GM23338 (cell line): ENCODE results near the gene EP400. TPM values are rescaled to one million over a fixed set of nuclear protein-coding genes. Genes with fewer than 3 reads are reported as not detected.

Experiments used
- ATAC-seq: fragments of 200-7000 bp; cut with Tn5 transposase; 3 replicates; pipeline ENCODE4 v1.9.1; 2020
- DNase-seq: peaks from one replicate; pipeline ENCODE4 v3.0.0-alpha.2; 2015; ENCODE audit warnings: low spot score
- H2AFZ ChIP-seq: fragments of 200-600 bp; sonication (generic); 2 replicates; pipeline ENCODE4 v1.8.0; 2016; ENCODE audit warnings: antibody characterized with exemption, mild to moderate bottlenecking, moderate library complexity
- H3F3A ChIP-seq: fragments of 200-600 bp; sonication (generic); replicated peaks from 2 replicates; pipeline ENCODE4 v1.8.0; 2017; ENCODE audit warnings: antibody characterized with exemption, mixed run types, low read depth
- H3K27ac ChIP-seq: fragments of 200-600 bp; sonication (generic); 2 replicates; pipeline ENCODE4 v1.6.1; 2016; ENCODE audit warnings: low read depth
- H3K27me3 ChIP-seq: fragments of 200-600 bp; sonication (generic); 2 replicates; pipeline ENCODE4 v1.8.0; 2016; ENCODE audit warnings: mild to moderate bottlenecking, mixed run types, moderate library complexity; ENCODE audit not compliant: insufficient read depth
- H3K36me3 ChIP-seq: fragments of 200-600 bp; sonication (generic); 2 replicates; pipeline ENCODE4 v1.8.0; 2016; ENCODE audit warnings: mild to moderate bottlenecking; ENCODE audit not compliant: insufficient read depth
- H3K4me1 ChIP-seq: fragments of 200-600 bp; sonication (generic); 2 replicates; pipeline ENCODE4 v1.8.0; 2016; ENCODE audit warnings: mild to moderate bottlenecking, moderate library complexity; ENCODE audit not compliant: insufficient read depth
- H3K4me2 ChIP-seq: fragments of 200-600 bp; sonication (generic); 2 replicates; pipeline ENCODE4 v1.7.1; 2017; ENCODE audit warnings: mixed run types
- H3K4me3 ChIP-seq: fragments of 200-600 bp; sonication (generic); 2 replicates; pipeline ENCODE4 v1.6.1; 2016; ENCODE audit warnings: mixed run types
- H3K79me2 ChIP-seq: fragments of 200-600 bp; sonication (generic); replicated peaks from 2 replicates; pipeline ENCODE4 v1.8.0; 2017; ENCODE audit warnings: mild to moderate bottlenecking; ENCODE audit not compliant: insufficient read depth
- H3K9me2 ChIP-seq: fragments of 200-600 bp; sonication (generic); 2 replicates; pipeline ENCODE4 v1.8.0; 2017; ENCODE audit not compliant: insufficient read depth
- H4K20me1 ChIP-seq: fragments of 200-600 bp; sonication (generic); replicated peaks from 2 replicates; pipeline ENCODE4 v1.8.0; 2017; ENCODE audit warnings: mild to moderate bottlenecking; ENCODE audit not compliant: insufficient read depth
- H3K27ac Mint-ChIP-seq: 2 replicates; pipeline ENCODE4 v1.8.0; 2020; ENCODE audit warnings: inconsistent platforms, mild to moderate bottlenecking, moderate library complexity, mixed read lengths
- H3K27me3 Mint-ChIP-seq: 3 replicates; pipeline ENCODE4 v1.8.0; 2022; ENCODE audit warnings: low read depth, mild to moderate bottlenecking, moderate library complexity, mixed read lengths, inconsistent platforms; ENCODE audit not compliant: insufficient read depth, poor library complexity
- H3K36me3 Mint-ChIP-seq: 3 replicates; pipeline ENCODE4 v1.8.0; 2021; ENCODE audit warnings: low read depth, mild to moderate bottlenecking, inconsistent platforms, moderate library complexity, mixed read lengths
- H3K4me1 Mint-ChIP-seq: 3 replicates; pipeline ENCODE4 v1.8.0; 2020; ENCODE audit warnings: mild to moderate bottlenecking, inconsistent platforms, mixed read lengths
- H3K4me3 Mint-ChIP-seq: 3 replicates; pipeline ENCODE4 v1.8.0; 2021; ENCODE audit warnings: moderate library complexity, mild to moderate bottlenecking, inconsistent platforms, mixed read lengths
- H3K9me3 Mint-ChIP-seq: 3 replicates; pipeline ENCODE4 v1.8.0; 2020; ENCODE audit warnings: moderate library complexity, mild to moderate bottlenecking, inconsistent platforms, mixed read lengths
- EZH2 ChIP-seq: fragments of 200-600 bp; sonication (generic); IDR thresholded peaks from one replicate; pipeline ENCODE4 v1.8.0; 2017; ENCODE audit warnings: antibody characterized with exemption, mild to moderate bottlenecking, low read depth; ENCODE audit not compliant: unreplicated experiment
- JUNB ChIP-seq: IDR thresholded peaks from one replicate; pipeline ENCODE4 v1.6.1; 2016; ENCODE audit warnings: antibody characterized with exemption; ENCODE audit not compliant: unreplicated experiment
- NANOG ChIP-seq: IDR thresholded peaks from 2 replicates; pipeline ENCODE4 v1.6.1; 2016; ENCODE audit warnings: antibody characterized with exemption, borderline replicate concordance
- STAT1 ChIP-seq: IDR thresholded peaks from one replicate; pipeline ENCODE4 v1.6.1; 2016; ENCODE audit warnings: antibody characterized with exemption; ENCODE audit not compliant: unreplicated experiment
- ZNF114 ChIP-seq: fragments of 250-450 bp; sonication (Bioruptor Pico); IDR thresholded peaks from 2 replicates; pipeline ENCODE4 v1.5.0; 2020; ENCODE audit warnings: mild to moderate bottlenecking, moderate library complexity
- polyA plus RNA-seq: library from polyadenylated mRNA; unstranded; fragments of >200 nt; fragmentation: Nextera tagmentation; extraction: Ambion mirVana; gene quantifications from 2 replicates; pipeline ENCODE4 v1.2.1, GENCODE V29; 2016
- total RNA-seq: library from RNA; depleted of rRNA; stranded (reverse); fragments of >200 nt; shearing (Covaris generic); gene quantifications from 2 replicates; pipeline ENCODE4 v1.2.3, GENCODE V29; 2014
- TF ChIP-seq, protein P1 (sequence below): IDR thresholded peaks from 2 replicates; pipeline ENCODE4 v1.6.1; 2016; ENCODE audit warnings: antibody characterized with exemption
- TF ChIP-seq, protein P2 (sequence below): fragments of 250-450 bp; sonication (Bioruptor Pico); IDR thresholded peaks from 2 replicates; pipeline ENCODE4 v1.5.0; 2020; ENCODE audit warnings: mild to moderate bottlenecking, moderate library complexity
- TF ChIP-seq, protein P3 (sequence below): IDR thresholded peaks from one replicate; pipeline ENCODE4 v1.6.1; 2018; ENCODE audit warnings: antibody characterized with exemption; ENCODE audit not compliant: unreplicated experiment

Gene EP400
- total and polyA plus RNA-seq, 2 experiments from 2014 or later: 26.3 to 57.2 TPM

DNA sequence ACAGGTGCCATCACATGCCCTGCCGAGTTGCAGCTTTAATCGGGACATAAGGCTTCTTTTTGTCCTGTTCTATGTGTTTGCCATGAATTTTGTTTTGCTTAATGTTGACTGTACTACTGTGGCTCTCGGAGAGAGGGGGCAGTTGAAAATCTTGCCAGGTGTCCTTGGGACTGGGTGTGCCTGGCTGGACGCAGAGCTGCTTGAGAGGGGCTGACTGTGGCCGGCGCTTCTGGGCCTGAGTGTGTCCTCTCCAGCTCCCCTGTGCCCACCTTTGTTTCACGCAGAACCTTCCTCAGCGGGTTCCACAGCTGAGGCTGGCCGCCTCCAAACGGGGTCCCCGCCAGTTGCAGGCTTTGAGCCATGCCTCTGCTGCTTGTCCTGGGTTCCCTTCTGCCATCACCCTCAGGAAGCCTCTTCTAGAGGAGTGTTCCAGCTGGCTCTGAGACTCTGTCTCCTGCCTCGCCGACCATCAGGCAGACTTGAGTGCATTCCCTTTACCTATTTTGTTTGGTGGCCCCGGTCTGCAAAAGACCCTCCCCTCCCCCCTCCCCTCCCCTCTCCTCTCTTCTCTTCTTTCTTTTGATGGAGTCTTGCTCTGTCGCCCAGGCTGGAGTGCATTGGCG, 144.6 kb downstream of the EP400 start:
- 0 out of 2 replicates have a peak, but pooled peaks cover 6% of the 10 kb centered on the region for H3F3A ChIP-seq
- peaks cover 68% of the 10 kb centered on the region for H3K79me2 ChIP-seq
- H3K4me2 ChIP-seq: no peak overlapping the region
- H3K4me3 ChIP-seq: no peak overlapping the region
- TF ChIP-seq, protein P1, sequence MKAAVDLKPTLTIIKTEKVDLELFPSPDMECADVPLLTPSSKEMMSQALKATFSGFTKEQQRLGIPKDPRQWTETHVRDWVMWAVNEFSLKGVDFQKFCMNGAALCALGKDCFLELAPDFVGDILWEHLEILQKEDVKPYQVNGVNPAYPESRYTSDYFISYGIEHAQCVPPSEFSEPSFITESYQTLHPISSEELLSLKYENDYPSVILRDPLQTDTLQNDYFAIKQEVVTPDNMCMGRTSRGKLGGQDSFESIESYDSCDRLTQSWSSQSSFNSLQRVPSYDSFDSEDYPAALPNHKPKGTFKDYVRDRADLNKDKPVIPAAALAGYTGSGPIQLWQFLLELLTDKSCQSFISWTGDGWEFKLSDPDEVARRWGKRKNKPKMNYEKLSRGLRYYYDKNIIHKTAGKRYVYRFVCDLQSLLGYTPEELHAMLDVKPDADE: no peak
- TF ChIP-seq EZH2: no peak
- TF ChIP-seq ZNF114 (CRISPR knock-in tag): no peak
- TF ChIP-seq NANOG: no peak
- TF ChIP-seq, protein P2, sequence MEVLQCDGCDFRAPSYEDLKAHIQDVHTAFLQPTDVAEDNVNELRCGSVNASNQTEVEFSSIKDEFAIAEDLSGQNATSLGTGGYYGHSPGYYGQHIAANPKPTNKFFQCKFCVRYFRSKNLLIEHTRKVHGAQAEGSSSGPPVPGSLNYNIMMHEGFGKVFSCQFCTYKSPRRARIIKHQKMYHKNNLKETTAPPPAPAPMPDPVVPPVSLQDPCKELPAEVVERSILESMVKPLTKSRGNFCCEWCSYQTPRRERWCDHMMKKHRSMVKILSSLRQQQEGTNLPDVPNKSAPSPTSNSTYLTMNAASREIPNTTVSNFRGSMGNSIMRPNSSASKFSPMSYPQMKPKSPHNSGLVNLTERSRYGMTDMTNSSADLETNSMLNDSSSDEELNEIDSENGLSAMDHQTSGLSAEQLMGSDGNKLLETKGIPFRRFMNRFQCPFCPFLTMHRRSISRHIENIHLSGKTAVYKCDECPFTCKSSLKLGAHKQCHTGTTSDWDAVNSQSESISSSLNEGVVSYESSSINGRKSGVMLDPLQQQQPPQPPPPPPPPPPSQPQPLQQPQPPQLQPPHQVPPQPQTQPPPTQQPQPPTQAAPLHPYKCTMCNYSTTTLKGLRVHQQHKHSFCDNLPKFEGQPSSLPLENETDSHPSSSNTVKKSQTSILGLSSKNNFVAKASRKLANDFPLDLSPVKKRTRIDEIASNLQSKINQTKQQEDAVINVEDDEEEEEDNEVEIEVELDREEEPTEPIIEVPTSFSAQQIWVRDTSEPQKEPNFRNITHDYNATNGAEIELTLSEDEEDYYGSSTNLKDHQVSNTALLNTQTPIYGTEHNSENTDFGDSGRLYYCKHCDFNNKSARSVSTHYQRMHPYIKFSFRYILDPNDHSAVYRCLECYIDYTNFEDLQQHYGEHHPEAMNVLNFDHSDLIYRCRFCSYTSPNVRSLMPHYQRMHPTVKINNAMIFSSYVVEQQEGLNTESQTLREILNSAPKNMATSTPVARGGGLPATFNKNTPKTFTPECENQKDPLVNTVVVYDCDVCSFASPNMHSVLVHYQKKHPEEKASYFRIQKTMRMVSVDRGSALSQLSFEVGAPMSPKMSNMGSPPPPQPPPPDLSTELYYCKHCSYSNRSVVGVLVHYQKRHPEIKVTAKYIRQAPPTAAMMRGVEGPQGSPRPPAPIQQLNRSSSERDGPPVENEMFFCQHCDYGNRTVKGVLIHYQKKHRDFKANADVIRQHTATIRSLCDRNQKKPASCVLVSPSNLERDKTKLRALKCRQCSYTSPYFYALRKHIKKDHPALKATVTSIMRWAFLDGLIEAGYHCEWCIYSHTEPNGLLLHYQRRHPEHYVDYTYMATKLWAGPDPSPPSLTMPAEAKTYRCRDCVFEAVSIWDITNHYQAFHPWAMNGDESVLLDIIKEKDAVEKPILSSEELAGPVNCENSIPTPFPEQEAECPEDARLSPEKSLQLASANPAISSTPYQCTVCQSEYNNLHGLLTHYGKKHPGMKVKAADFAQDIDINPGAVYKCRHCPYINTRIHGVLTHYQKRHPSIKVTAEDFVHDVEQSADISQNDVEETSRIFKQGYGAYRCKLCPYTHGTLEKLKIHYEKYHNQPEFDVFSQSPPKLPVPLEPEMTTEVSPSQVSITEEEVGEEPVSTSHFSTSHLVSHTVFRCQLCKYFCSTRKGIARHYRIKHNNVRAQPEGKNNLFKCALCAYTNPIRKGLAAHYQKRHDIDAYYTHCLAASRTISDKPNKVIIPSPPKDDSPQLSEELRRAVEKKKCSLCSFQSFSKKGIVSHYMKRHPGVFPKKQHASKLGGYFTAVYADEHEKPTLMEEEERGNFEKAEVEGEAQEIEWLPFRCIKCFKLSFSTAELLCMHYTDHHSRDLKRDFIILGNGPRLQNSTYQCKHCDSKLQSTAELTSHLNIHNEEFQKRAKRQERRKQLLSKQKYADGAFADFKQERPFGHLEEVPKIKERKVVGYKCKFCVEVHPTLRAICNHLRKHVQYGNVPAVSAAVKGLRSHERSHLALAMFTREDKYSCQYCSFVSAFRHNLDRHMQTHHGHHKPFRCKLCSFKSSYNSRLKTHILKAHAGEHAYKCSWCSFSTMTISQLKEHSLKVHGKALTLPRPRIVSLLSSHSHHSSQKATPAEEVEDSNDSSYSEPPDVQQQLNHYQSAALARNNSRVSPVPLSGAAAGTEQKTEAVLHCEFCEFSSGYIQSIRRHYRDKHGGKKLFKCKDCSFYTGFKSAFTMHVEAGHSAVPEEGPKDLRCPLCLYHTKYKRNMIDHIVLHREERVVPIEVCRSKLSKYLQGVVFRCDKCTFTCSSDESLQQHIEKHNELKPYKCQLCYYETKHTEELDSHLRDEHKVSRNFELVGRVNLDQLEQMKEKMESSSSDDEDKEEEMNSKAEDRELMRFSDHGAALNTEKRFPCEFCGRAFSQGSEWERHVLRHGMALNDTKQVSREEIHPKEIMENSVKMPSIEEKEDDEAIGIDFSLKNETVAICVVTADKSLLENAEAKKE: no peak
- no peak for TF ChIP-seq STAT1
- TF ChIP-seq, protein P3, sequence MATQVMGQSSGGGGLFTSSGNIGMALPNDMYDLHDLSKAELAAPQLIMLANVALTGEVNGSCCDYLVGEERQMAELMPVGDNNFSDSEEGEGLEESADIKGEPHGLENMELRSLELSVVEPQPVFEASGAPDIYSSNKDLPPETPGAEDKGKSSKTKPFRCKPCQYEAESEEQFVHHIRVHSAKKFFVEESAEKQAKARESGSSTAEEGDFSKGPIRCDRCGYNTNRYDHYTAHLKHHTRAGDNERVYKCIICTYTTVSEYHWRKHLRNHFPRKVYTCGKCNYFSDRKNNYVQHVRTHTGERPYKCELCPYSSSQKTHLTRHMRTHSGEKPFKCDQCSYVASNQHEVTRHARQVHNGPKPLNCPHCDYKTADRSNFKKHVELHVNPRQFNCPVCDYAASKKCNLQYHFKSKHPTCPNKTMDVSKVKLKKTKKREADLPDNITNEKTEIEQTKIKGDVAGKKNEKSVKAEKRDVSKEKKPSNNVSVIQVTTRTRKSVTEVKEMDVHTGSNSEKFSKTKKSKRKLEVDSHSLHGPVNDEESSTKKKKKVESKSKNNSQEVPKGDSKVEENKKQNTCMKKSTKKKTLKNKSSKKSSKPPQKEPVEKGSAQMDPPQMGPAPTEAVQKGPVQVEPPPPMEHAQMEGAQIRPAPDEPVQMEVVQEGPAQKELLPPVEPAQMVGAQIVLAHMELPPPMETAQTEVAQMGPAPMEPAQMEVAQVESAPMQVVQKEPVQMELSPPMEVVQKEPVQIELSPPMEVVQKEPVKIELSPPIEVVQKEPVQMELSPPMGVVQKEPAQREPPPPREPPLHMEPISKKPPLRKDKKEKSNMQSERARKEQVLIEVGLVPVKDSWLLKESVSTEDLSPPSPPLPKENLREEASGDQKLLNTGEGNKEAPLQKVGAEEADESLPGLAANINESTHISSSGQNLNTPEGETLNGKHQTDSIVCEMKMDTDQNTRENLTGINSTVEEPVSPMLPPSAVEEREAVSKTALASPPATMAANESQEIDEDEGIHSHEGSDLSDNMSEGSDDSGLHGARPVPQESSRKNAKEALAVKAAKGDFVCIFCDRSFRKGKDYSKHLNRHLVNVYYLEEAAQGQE: no peak
- TF ChIP-seq JUNB: no peak
- no peaks in the 10 kb centered on the region for H3K27me3 ChIP-seq
- Mint-ChIP-seq H3K27ac (no peak overlapping the region), H3K36me3 (peaks cover 80% of the 10 kb centered on the region), H3K4me1 (no peaks in the 10 kb centered on the region), H3K9me3 (peaks cover 22% of the 10 kb centered on the region), H3K4me3 (no peak overlapping the region), H3K27me3 (peaks cover 12% of the 10 kb centered on the region)
- H3K27ac ChIP-seq: no peak overlapping the region
- ATAC-seq (no peak), DNase-seq (no peak)
- H3K36me3 ChIP-seq: peaks cover 15% of the 10 kb centered on the region
- no peaks in the 10 kb centered on the region for H3K9me2 ChIP-seq
- H3K4me1 ChIP-seq: no peaks in the 10 kb centered on the region
- H4K20me1 ChIP-seq: peaks cover 17% of the 10 kb centered on the region
- no peak overlapping the region for H2AFZ ChIP-seq
